NCI-H69 (cell line): ENCODE data around the gene SMAD9.

ENCODE experiments used
- DNase-seq: peaks from one replicate; lab custom pipeline; 2025; lab: John Stamatoyannopoulos, UW

The SMAD9 gene

DNA sequence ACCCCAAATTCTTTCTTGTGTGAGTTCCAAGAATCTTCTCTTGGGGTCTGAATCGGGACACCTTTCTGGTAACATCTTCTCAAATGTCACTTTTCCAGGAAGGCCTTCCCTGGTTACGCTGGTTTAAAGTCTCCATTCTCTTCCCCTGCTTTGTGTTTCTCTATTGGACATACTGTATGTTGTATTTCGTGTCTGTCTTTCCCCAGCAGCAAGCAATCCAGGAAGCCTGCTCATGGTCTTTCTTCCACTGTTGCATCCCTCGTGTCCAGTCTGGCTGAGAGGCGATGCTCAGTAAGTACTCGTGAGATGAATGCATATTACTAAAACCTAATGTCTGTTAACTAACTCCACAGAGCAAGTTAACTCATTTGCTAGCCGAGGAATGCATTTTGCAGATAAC, 57.3 kb downstream of the SMAD9 start:
- no peak for DNase-seq

- DNase-seq: no peak
These were observed 57.9 kb downstream of the SMAD9 start for GRCh38 chr13:36862002-36862685.

GRCh38 chr13:36859259-36859658, 60.8 kb downstream of the SMAD9 start:
- peak; percentile 8 for DNase-seq

DNA sequence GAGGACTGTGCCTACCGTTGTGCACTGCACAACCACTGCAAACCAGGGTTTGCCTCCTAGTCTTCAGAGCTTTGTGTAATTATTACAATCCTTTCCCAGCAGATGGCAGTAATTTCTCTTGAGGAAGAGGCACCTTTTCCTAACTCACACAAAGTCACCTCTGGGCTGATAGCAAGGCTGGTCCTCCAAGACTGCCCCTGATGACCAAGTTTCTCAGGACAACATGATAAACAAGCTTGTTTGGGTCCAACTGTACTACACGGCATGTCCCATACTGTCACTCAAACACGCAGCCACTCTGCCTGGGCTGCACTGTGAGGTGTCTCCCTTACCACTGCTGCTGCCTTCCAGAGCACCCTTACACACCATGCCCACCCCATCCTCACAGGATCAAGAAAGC, 61.7 kb downstream of the SMAD9 start:
- DNase-seq: peak; percentile 79

- no peak for DNase-seq
These were observed 62.8 kb downstream of the SMAD9 start for GRCh38 chr13:36857253-36857652.

DNA sequence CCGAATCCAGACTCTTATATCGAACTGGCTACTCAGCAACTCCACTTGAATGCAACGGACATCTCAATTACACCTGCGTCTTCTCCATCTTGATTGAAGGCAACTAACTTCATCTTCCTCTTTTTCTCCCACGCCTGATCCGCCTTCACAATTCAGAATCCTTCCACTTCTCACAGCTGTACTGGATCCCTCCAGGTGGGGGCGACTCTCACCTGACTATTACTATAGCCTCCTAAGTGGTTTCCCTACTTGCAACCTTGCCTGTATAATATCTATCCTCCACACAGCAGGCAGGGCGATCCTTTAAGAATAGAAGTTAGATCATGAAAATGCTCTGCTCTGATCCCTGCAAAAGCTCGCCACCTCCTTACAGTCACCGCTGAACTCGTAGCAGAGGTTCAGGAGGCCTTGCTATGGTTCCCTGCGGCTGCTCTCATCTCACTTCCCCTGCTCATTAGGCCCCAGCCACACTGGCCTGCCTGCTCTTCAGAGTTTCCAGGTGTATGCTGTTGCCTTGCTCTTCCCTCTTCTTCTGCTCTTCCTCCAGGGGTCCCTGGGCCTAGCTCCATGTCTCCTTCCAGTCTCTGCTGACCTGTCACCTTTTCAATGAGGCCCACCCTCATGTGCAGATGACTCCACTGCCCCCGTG, 69.1 kb downstream of the SMAD9 start:
- peak; percentile 43 for DNase-seq

GRCh38 chr13:36848199-36848982, 71.6 kb downstream of the SMAD9 start:
- DNase-seq: peak; percentile 10

DNA sequence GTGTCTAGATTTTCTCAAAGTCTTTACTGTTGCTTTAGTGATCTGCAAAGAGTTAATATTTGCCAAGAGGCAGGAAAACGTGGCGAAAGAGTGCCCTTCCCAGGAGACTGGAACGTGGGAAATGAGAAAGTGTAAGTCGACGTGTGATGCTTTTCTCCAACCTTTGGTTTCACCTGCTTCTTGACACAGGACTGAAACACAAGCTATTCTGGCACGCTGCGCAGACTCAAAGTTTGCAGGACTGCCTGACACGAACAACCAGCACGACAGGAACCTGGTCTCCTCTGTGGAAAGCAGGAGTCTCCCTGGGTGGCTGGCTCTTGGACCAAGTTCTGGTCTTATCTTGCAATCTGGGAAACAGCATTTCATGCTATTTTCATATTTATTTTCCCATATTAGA, 72.4 kb downstream of the SMAD9 start:
- no peak for DNase-seq

DNA sequence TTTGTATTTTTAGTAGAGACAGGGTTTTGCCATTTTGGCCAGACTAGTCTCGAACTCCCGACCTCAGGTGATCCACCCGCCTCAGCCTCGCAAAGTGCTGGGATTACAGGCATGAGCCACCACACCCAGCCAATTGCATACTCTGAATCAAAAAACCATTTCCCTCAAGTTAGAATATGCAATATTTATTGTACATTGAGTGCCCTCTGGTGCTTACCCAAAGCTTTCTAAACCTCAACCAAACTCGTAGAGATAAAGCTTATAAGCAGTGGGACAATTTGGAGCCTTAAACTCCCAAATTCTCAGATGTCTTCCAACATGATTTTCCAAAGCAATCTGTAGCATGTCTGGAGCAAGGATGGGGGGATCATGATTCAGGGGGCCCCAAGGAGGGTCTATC, 78.6 kb downstream of the SMAD9 start:
- no peak for DNase-seq

- no peak for DNase-seq
These were observed 79.3 kb downstream of the SMAD9 start for GRCh38 chr13:36840718-36841250.

GRCh38 chr13:36839981-36840380, 80.1 kb downstream of the SMAD9 start:
- no peak for DNase-seq

DNA sequence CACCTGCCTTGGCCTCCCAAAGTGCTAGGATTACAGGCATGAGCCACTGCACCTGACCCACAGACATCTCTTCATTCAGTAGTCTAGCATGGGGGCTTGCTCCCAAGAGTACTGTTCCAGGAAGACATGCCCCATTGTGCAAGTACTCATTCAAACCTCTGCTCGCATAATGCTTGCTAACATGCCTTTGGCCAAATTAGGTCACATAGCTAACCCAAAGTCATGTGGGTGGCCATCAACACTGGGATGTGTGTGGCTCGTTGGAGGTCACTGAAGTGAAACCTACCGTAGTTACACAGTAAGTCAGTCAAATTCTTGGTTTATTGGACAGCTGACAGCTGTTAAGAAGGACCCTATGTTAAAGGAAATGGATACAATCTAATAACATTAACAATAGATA, 80.8 kb downstream of the SMAD9 start:
- DNase-seq: no peak

DNA sequence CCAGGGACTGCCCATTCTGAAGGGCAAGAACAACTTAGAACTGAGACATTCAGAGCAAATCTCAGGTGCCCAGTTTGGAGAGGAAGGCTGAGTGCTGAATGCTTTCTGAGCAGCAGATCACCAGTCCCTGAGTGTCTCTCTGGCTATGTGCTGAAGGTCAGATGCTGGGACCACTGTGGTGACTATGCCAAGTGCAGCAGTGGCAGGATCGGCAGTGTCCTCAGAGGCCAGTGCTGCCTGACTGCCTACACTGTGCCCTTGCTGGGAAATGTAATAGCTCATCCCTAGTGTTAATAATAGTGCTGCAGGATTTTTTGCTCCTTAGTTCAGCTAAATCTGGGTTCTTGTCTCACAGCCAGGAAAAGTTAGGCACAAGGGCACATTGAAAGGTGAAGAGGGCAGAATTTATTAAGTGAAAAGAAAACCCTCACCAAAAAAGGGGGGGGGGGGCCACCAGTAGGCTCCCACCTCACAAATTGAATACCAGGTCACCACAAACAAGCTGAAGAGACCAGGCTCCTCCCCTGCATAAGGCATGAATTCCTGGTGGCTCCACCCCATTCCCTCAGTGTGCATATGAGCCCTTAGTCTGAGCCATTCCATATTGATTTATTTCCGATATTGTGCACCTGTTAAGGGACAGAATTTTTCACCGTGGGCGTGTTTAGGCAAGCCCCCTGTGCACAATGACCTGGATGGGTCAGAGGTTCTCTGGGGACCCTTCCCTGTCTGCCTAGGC, 82.5 kb downstream of the SMAD9 start:
- DNase-seq: no peak

DNA sequence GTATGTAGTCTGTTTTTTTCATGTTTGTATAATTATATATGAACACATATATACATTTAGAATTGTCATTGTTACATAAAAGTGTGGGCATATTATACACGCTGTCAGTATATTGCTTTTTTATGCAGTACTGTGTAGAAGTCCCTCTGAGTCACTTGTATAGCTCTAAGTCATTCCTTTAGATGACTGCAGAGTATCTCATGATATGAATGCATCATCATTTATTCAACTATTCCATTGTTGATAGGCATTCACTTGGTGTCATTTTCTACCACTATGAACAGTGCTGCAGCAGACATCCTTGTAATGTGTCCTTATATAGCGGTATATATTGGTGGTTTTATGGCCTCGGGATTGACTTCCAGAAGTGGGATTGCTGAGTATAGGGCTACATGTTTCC, 85.7 kb downstream of the SMAD9 start:
- no peak for DNase-seq

DNA sequence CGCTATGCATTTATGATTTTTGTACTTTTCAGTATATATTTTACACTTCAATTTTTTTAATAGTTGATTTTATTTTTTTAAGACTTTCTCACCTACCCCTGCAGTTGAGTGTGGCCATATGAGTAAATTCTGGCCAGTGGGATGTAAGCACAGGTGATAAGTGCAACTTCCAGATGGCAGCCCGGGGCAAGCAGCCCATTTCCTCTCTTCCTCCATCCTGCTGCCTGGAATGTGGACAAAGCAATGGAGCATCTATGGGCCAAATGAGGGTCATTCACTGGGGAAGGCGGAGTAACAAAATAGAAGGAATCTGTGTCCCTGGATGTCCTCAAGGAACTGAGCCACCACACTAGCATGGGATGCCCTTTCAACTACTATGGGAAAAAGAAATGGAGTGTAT, 88.7 kb downstream of the SMAD9 start:
- no peak for DNase-seq

DNA sequence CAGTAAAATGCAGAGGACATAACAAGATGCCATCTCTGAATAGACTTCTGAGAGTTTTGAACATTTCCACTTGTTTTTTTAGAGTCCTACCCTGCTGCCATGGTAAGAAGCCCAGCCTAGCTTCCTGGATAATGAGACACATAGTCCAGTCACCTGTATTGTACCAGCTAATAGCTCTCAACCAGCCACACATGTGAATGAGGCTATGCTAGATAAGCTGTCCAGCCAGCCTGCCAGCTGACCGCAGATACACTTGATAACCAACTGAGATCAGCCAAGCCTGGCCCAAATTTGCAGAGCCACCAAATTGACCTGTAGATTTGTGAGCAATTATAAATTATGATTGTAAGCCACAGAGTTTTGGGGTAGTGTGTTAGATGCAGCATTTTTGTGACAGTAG, 90.3 kb downstream of the SMAD9 start:
- DNase-seq: no peak

GRCh38 chr13:36822785-36823184, 97.3 kb downstream of the SMAD9 start:
- no peak for DNase-seq

DNA sequence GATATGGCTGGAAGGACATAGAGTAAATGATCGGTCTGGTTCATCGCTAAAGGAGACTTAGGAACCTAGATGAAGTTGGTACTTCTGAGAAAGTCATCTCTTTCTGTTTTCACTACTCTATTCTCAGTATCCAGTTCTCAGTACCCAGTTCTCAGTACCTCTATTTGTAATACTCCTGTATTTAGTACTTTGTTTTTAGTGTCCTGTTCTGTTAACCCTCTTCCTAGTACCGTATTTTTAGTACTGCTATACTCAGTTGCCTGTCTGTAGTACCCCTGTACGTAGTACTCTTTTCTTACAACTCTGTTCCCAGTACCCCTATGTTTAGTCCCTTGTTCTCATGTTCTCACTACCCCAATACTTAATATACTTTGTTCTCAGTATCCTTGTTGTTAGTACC, 99.8 kb downstream of the SMAD9 start:
- no peak for DNase-seq

GRCh38 chr13:36819739-36820090, 100.3 kb downstream of the SMAD9 start:
- peak; percentile 60 for DNase-seq

DNA sequence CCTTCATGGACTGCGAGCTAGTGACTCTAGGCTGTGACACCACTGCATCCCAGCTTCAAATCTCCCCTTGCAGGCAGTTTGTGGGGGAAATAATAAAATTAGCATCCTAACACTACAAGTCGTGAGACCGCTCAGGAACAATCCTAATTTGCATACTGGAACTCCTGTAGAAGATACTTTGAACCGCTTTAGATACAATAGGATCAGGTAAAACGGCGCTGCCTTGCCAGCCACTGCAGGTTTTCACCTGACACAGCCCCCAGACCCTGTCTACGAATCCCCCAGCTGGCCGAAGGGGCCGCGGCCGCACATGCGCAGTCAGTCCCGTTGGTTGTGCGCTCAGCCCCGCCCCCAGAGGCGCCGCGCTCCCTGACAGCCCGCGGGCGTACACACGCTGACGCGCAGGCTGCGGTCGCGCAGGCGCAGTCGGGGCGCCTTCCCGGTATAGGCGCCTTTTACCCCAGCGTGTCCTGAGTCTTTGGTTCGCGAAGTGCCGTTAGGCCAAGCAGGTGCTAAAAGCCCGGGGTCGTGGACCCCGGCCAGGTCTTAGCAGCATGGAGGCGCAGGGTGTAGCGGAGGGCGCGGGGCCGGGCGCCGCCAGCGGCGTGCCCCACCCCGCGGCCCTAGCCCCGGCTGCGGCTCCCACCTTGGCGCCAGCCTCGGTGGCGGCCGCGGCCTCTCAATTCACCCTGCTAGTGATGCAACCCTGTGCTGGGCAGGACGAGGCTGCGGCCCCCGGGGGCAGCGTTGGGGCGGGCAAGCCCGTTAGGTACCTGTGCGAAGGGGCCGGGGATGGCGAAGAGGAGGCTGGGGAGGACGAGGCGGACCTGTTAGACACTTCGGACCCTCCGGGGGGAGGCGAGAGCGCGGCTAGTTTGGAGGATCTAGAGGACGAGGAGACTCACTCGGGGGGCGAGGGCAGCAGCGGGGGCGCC, 101.0 kb downstream of the SMAD9 start, which contains the start of gene RFXAP:
RFXAP (plus strand) TSS at position 419 of the 935 bp plus-strand sequence; CDS start at position 555, 136 bp downstream.
- peak; percentile 88 for DNase-seq
